Mucosa of descending colon (tissue), 3 donors: Measurements from ENCODE around the gene CCDC74A. TPM values are rescaled to one million over a fixed set of nuclear protein-coding genes. Genes with fewer than 3 reads are reported as not detected.
"Not testable (repeated sequence)": the region's sequence is repeated elsewhere in the genome, so short reads cannot be mapped to it uniquely, and the experiment has no call there.

ENCODE experiments used
- ATAC-seq: fragments of 200-7000 bp; cut with Tn5 transposase; one replicate; pipeline ENCODE4 v1.9.1; 2020; ENCODE audit warnings: mild to moderate bottlenecking, moderate library complexity
- DNase-seq, 3 donors: peaks; one replicate each; pipeline ENCODE4 v3.0.0-alpha.2; 2020
- H3K36me3 ChIP-seq: fragments of 200-600 bp; one replicate; pipeline ENCODE4 v1.8.0; 2021; ENCODE audit warnings: low read depth, mild to moderate bottlenecking
- H3K4me1 ChIP-seq: fragments of 200-600 bp; one replicate; pipeline ENCODE4 v1.8.0; 2021; ENCODE audit warnings: low read depth, mild to moderate bottlenecking
- H3K4me3 ChIP-seq: fragments of 200-600 bp; one replicate; pipeline ENCODE4 v1.8.0; 2021; ENCODE audit warnings: mild to moderate bottlenecking
- H3K9me3 ChIP-seq: fragments of 200-600 bp; one replicate; pipeline ENCODE4 v1.8.0; 2021; ENCODE audit warnings: mild to moderate bottlenecking
- intact Hi-C, 2 donors: fragments of 100-400 bp; cut with DNase I in 1 of 2; cut with micrococcal nuclease in 1 of 2; formaldehyde crosslinking; loops; one replicate each; pipeline versions ENCODE4 v1.11.0 to v1.11.1; 2022; cut with DNase I, micrococcal nuclease
- total RNA-seq, 3 donors: library from RNA; stranded (reverse); fragmentation: NEBNext Ultra II Directional in 2 of 3; extraction: Animal tissue kit (Norgen Biotek cat#: 25700) in 2 of 3; gene quantifications; one replicate each; pipeline versions ENCODE4 v1.2.1 to v1.2.4, GENCODE V29; 2021 to 2023
- TF ChIP-seq, protein P1 (sequence below): fragments of 200-600 bp; IDR thresholded peaks from one replicate; pipeline ENCODE4 v1.8.0; 2022; ENCODE audit warnings: antibody characterized with exemption, mild to moderate bottlenecking
- donor health status: DM: no; HTN: no; CAD: no; lungs with moderate emphysema.
- donor health status: DM: no; HTN: no; CAD: no.
- donor health status: DM: no; HTN: yes; CAD: no.

Gene CCDC74A
- total RNA-seq, 3 donors from 2014 or later, result 1.4 to 3.7 (median 2.2) TPM

GRCh38 chr2:131517106-131517831, 10.4 kb upstream of the CCDC74A start:
- Histone ChIP-seq H3K4me3 (no peak overlapping the region), H3K4me1 (no peaks in the 10 kb centered on the region), H3K9me3 (no peaks in the 10 kb centered on the region), H3K36me3 (no peaks in the 10 kb centered on the region)
- intact Hi-C loops, result no loop called here
- TF ChIP-seq, protein P1, sequence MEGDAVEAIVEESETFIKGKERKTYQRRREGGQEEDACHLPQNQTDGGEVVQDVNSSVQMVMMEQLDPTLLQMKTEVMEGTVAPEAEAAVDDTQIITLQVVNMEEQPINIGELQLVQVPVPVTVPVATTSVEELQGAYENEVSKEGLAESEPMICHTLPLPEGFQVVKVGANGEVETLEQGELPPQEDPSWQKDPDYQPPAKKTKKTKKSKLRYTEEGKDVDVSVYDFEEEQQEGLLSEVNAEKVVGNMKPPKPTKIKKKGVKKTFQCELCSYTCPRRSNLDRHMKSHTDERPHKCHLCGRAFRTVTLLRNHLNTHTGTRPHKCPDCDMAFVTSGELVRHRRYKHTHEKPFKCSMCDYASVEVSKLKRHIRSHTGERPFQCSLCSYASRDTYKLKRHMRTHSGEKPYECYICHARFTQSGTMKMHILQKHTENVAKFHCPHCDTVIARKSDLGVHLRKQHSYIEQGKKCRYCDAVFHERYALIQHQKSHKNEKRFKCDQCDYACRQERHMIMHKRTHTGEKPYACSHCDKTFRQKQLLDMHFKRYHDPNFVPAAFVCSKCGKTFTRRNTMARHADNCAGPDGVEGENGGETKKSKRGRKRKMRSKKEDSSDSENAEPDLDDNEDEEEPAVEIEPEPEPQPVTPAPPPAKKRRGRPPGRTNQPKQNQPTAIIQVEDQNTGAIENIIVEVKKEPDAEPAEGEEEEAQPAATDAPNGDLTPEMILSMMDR, result no peak
- no peak for DNase-seq
- ATAC-seq, result no peak

- H3K4me3 ChIP-seq, H3K36me3 ChIP-seq, H3K4me1 ChIP-seq, H3K9me3 ChIP-seq, DNase-seq, intact Hi-C loops, ATAC-seq: not testable (repeated sequence)
Observed at GRCh38 chr2:131517856-131518255, 9.8 kb upstream of the CCDC74A start.

DNA sequence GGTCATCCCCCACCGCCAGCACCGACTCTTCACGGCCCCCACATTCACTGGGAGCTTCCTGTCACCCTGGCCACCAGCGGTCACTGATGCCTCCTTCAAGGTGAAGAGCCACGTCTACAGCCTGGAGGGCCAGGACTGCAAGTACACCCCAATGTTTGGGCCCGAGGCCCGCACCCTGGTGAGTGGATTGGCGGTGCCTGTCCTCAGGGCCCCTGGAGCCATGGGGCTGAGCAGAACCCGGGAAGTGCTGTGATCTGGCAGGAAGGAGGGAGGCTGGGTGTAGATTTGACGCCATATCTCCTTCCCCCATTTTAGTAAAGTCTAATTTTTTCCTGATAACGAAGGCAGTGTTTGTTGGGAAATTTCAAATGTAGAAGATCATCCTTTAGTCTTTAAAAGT, 9.2 kb upstream of the CCDC74A start:
- H3K9me3 ChIP-seq, DNase-seq, H3K36me3 ChIP-seq, H3K4me1 ChIP-seq, H3K4me3 ChIP-seq, intact Hi-C loops, ATAC-seq: not testable (repeated sequence)

DNA sequence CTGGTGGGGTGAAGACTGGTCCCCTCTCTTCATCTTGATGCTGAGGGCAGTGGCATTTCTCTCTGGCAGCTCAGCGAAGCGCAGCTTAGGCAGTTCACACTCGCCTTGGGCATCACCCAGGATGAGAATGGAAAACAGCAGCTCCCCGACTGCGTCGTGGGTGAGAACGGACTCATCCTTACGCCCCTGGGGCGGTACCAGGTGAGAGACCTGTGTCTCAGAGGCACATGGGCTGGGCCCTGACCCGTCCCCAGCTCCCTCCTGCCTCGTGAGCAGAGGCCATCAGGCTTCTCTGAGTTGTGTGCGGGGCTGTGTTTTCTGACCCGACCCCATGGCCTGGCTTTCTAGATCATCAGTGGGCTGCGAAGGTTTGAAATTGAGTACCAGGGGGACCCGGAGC, 8.2 kb upstream of the CCDC74A start:
- Histone ChIP-seq H3K9me3 (no peaks in the 10 kb centered on the region), H3K4me1 (no peaks in the 10 kb centered on the region), H3K4me3 (no peak overlapping the region), H3K36me3 (no peaks in the 10 kb centered on the region)
- DNase-seq (no peak), ATAC-seq (no peak)
- intact Hi-C loops, result no loop called here
- TF ChIP-seq, protein P1, result no peak

- intact Hi-C loops, DNase-seq, H3K4me3 ChIP-seq, H3K9me3 ChIP-seq, H3K4me1 ChIP-seq, H3K36me3 ChIP-seq, ATAC-seq: not testable (repeated sequence)
Observed at GRCh38 chr2:131519871-131520470, 7.7 kb upstream of the CCDC74A start.

- no peak overlapping the region for H3K4me3 ChIP-seq
- no peaks in the 10 kb centered on the region for H3K36me3 ChIP-seq
- H3K4me1 ChIP-seq, result no peaks in the 10 kb centered on the region
- TF ChIP-seq, protein P1, result no peak
- H3K9me3 ChIP-seq, result no peaks in the 10 kb centered on the region
- intact Hi-C loops, result no loop called here
- DNase-seq, result no peak
- no peak for ATAC-seq
Observed at GRCh38 chr2:131520526-131520925, 7.2 kb upstream of the CCDC74A start.

DNA sequence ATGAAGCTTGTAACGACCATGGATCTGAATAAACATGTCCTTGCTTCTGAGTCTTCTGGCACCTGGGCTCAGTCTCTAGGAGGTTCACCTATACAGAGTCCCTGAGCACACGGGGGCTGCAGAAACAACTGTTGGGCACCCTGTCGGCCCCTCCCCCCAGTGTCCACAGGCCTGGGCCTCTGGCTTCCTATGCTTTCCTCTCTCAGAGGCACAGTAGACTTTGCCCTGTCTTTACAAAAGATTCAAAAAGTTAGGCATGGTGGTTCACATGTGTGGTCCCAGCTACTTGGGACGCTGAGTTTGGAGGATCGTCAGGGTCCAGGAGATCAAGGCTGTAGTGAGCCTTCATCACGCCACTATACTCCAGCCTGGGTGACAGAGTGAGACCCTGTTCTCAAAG, 6.2 kb upstream of the CCDC74A start:
- ATAC-seq, H3K9me3 ChIP-seq, H3K4me1 ChIP-seq, H3K4me3 ChIP-seq, intact Hi-C loops, H3K36me3 ChIP-seq, DNase-seq: not testable (repeated sequence)
